Type B pancreatic cell (in vitro differentiated cells): ENCODE measurements around the gene MCRIP2. TPM values are rescaled to one million over a fixed set of nuclear protein-coding genes. Genes with fewer than 3 reads are reported as not detected.

Experiments
- DNase-seq: peaks from one replicate; pipeline ENCODE4 v3.0.0; 2021; ENCODE audit warnings: mixed read lengths; ENCODE audit not compliant: unreplicated experiment; ENCODE audit errors: extremely low spot score
- H3K27ac Mint-ChIP-seq: 2 replicates; pipeline ENCODE4 v1.8.0; 2021; ENCODE audit warnings: mild to moderate bottlenecking, mixed read lengths
- H3K27me3 Mint-ChIP-seq: 2 replicates; pipeline ENCODE4 v1.8.0; 2021; ENCODE audit warnings: mixed read lengths
- H3K36me3 Mint-ChIP-seq: 2 replicates; pipeline ENCODE4 v1.8.0; 2021; ENCODE audit warnings: mixed read lengths
- H3K4me1 Mint-ChIP-seq: one replicate; pipeline ENCODE4 v1.8.0; 2021; ENCODE audit warnings: mixed read lengths; ENCODE audit not compliant: unreplicated experiment
- H3K4me3 Mint-ChIP-seq: 2 replicates; pipeline ENCODE4 v1.8.0; 2021; ENCODE audit warnings: mild to moderate bottlenecking, mixed read lengths
- H3K9me3 Mint-ChIP-seq: 2 replicates; pipeline ENCODE4 v1.8.0; 2021; ENCODE audit warnings: mixed read lengths
- CTCF ChIP-seq: fragments of 200-600 bp; sonication (generic); conservative IDR thresholded peaks from 2 replicates; pipeline ENCODE4 v1.5.0; 2021; ENCODE audit warnings: antibody characterized with exemption, mild to moderate bottlenecking
- total RNA-seq: library from RNA; stranded (reverse); gene quantifications from 2 replicates; pipeline ENCODE4 v1.2.1, GENCODE V29; 2021; ENCODE audit warnings: low replicate concordance

MCRIP2 gene
- total RNA-seq, 1 donor from 2014 or later, result 36.8 TPM

GRCh38 chr16:694187-694862 is 52.7 kb downstream of the MCRIP2 start:
- no peaks in the 10 kb centered on the region for H3K9me3 Mint-ChIP-seq
- H3K27me3 Mint-ChIP-seq, result peaks cover 58% of the 10 kb centered on the region

GRCh38 chr16:694863-695354 is 53.3 kb downstream of the MCRIP2 start:
- H3K4me3 Mint-ChIP-seq, result no peak overlapping the region
- no peak for TF ChIP-seq CTCF
- no peaks in the 10 kb centered on the region for H3K9me3 Mint-ChIP-seq
- no peaks in the 10 kb centered on the region for H3K36me3 Mint-ChIP-seq
- H3K27ac Mint-ChIP-seq, result no peak overlapping the region
- peaks cover 63% of the 10 kb centered on the region for H3K27me3 Mint-ChIP-seq
- H3K4me1 Mint-ChIP-seq, result no peaks in the 10 kb centered on the region
- DNase-seq, result no peak

More at GRCh38 chr16:694187-694862, 52.7 kb downstream of the MCRIP2 start:
- no peaks in the 10 kb centered on the region for H3K4me1 Mint-ChIP-seq
- DNase-seq, result no peak
- H3K27ac Mint-ChIP-seq, result no peak overlapping the region
- no peaks in the 10 kb centered on the region for H3K36me3 Mint-ChIP-seq
- no peak overlapping the region for H3K4me3 Mint-ChIP-seq
- TF ChIP-seq CTCF, result no peak

GRCh38 chr16:695355-696089 is 53.9 kb downstream of the MCRIP2 start:
- H3K36me3 Mint-ChIP-seq, result no peaks in the 10 kb centered on the region
- H3K4me3 Mint-ChIP-seq, result peak overlapping the region; percentile 39
- H3K4me1 Mint-ChIP-seq, result no peaks in the 10 kb centered on the region
- peaks cover 67% of the 10 kb centered on the region for H3K27me3 Mint-ChIP-seq
- H3K9me3 Mint-ChIP-seq, result no peaks in the 10 kb centered on the region
- no peak for DNase-seq
- no peak for TF ChIP-seq CTCF
- H3K27ac Mint-ChIP-seq, result no peak overlapping the region

Other genes with a start within 250 kb of the MCRIP2 start
- gene NME4, start 244.6 kb upstream of the MCRIP2 start, total RNA-seq, result 72.8 and 166 TPM in 2 replicates
- 21.5 and 22.1 TPM in 2 replicates for gene DECR2, start 239.9 kb upstream of the MCRIP2 start, total RNA-seq
- gene RAB11FIP3, start 216.2 kb upstream of the MCRIP2 start, total RNA-seq, result 43.4 and 52.1 TPM in 2 replicates
- gene CAPN15, start 114.1 kb upstream of the MCRIP2 start, total RNA-seq, result 50.1 and 52.3 TPM in 2 replicates
- gene PRR35, start 81.4 kb upstream of the MCRIP2 start, total RNA-seq, result 0.12 TPM in 2 replicates
- gene NHLRC4, start 74.8 kb upstream of the MCRIP2 start, total RNA-seq, result 0.52 and 1.4 TPM in 2 replicates
- gene PIGQ, start 71.9 kb upstream of the MCRIP2 start, total RNA-seq, result 58.2 and 83.5 TPM in 2 replicates
- gene RAB40C, start 51.8 kb upstream of the MCRIP2 start, total RNA-seq, result 21.4 and 26.5 TPM in 2 replicates
- gene WFIKKN1, start 10.8 kb upstream of the MCRIP2 start, total RNA-seq, result 0.71 and 9.0 TPM in 2 replicates
- 74.4 and 77.0 TPM in 2 replicates for gene METTL26, start 5.5 kb upstream of the MCRIP2 start, total RNA-seq
- gene WDR90, start 7.5 kb downstream of the MCRIP2 start, total RNA-seq, result 75.8 and 102 TPM in 2 replicates
- 146 and 163 TPM in 2 replicates for gene RHOT2, start 26.3 kb downstream of the MCRIP2 start, total RNA-seq
- 2.2 and 2.7 TPM in 2 replicates for gene RHBDL1, start 33.8 kb downstream of the MCRIP2 start, total RNA-seq
- 74.7 and 80.3 TPM in 2 replicates for gene STUB1, start 38.6 kb downstream of the MCRIP2 start, total RNA-seq
- gene JMJD8, start 42.5 kb downstream of the MCRIP2 start, total RNA-seq, result 63.3 and 65.2 TPM in 2 replicates
- 18.2 and 21.0 TPM in 2 replicates for gene WDR24, start 48.6 kb downstream of the MCRIP2 start, total RNA-seq
- 3.9 and 4.3 TPM in 2 replicates for gene FBXL16, start 64.0 kb downstream of the MCRIP2 start, total RNA-seq
- 37.0 and 97.1 TPM in 2 replicates for gene METRN, start 73.3 kb downstream of the MCRIP2 start, total RNA-seq
- 33.5 and 34.8 TPM in 2 replicates for gene ANTKMT, start 79.3 kb downstream of the MCRIP2 start, total RNA-seq
- 1.2 and 3.9 TPM in 2 replicates for gene CCDC78, start 84.6 kb downstream of the MCRIP2 start, total RNA-seq
- 5.6 and 8.5 TPM in 2 replicates for gene HAGHL, start 85.3 kb downstream of the MCRIP2 start, total RNA-seq
- 41.4 and 44.5 TPM in 2 replicates for gene CIAO3, start 99.2 kb downstream of the MCRIP2 start, total RNA-seq
- 0.77 and 0.81 TPM in 2 replicates for gene MSLN, start 118.9 kb downstream of the MCRIP2 start, total RNA-seq
- gene RPUSD1, start 146.6 kb downstream of the MCRIP2 start, total RNA-seq, result 23.7 and 26.6 TPM in 2 replicates
- gene CHTF18, start 146.8 kb downstream of the MCRIP2 start, total RNA-seq, result 53.4 and 105 TPM in 2 replicates
- gene GNG13, start 158.9 kb downstream of the MCRIP2 start, total RNA-seq, result not detected in 2 replicates